K562 (cell line): ENCODE measurements around the gene ORAI1. TPM values are rescaled to one million over a fixed set of nuclear protein-coding genes. Genes with fewer than 3 reads are reported as not detected.

Experiments used
- ATF1 ChIP-seq, 2 experiments: fragments of 450-650 bp in 1 of 2; IDR thresholded peaks; 2 replicates each; pipeline ENCODE4 v1.6.1; 2016; ENCODE audit warnings: missing compliant biosample characterization in 1 of 2, missing genetic modification characterization in 1 of 2
- CBFB ChIP-seq: sonication (generic); formaldehyde crosslinking; IDR thresholded peaks from 2 replicates; pipeline ENCODE4 v1.4.0; 2020; ENCODE audit warnings: mild to moderate bottlenecking, missing genetic modification reagents
- EP300 ChIP-seq: IDR thresholded peaks from 2 replicates; pipeline ENCODE4 v1.6.1; 2012; ENCODE audit warnings: low read length, improper control_type of control experiment
- ILF3 ChIP-seq: fragments of 450-650 bp; IDR thresholded peaks from 2 replicates; pipeline ENCODE4 v1.6.1; 2018; ENCODE audit warnings: antibody characterized with exemption, mild to moderate bottlenecking, moderate library complexity, borderline replicate concordance
- LCOR ChIP-seq: sonication (generic); formaldehyde crosslinking; IDR thresholded peaks from 2 replicates; pipeline ENCODE4 v1.8.0; 2022; ENCODE audit warnings: mild to moderate bottlenecking, missing genetic modification reagents
- MTA2 ChIP-seq: fragments of 450-650 bp; IDR thresholded peaks from 2 replicates; pipeline ENCODE4 v1.6.1; 2016; ENCODE audit warnings: low read depth
- RAD51 ChIP-seq: fragments of 450-650 bp; IDR thresholded peaks from 2 replicates; pipeline ENCODE4 v1.7.1; 2016; ENCODE audit warnings: low read depth, mild to moderate bottlenecking, borderline replicate concordance
- SETDB1 ChIP-seq: IDR thresholded peaks from one replicate; pipeline ENCODE4 v1.6.1; 2012; ENCODE audit warnings: low read length, control low read depth, inconsistent platforms
- TBP ChIP-seq: optimal IDR thresholded peaks from 2 replicates; pipeline ENCODE3; 2011; ENCODE audit warnings: low read depth, low read length, improper control_type of control experiment
- ZKSCAN8 ChIP-seq: fragments of 200-800 bp; sonication (Bioruptor generic); IDR thresholded peaks from 2 replicates; pipeline ENCODE4 v1.6.1; 2016; ENCODE audit warnings: missing genetic modification characterization, missing compliant biosample characterization
- ZNF121 ChIP-seq: sonication (generic); formaldehyde crosslinking; conservative IDR thresholded peaks from 2 replicates; pipeline ENCODE4 v1.8.0; 2022; ENCODE audit warnings: missing genetic modification reagents
- ZNF165 ChIP-seq: fragments of 250-450 bp; sonication (Bioruptor Pico); IDR thresholded peaks from 2 replicates; pipeline ENCODE4 v1.4.0; 2020; ENCODE audit warnings: borderline replicate concordance
- ZNF79 ChIP-seq: fragments of 250-450 bp; sonication (Bioruptor Pico); IDR thresholded peaks from 2 replicates; pipeline ENCODE4 v1.4.0; 2020; ENCODE audit warnings: low read depth, mild to moderate bottlenecking, moderate library complexity
- polyA plus RNA-seq, 8 experiments: library from polyadenylated mRNA; depleted of rRNA in 4 of 8; stranded (reverse) in 5 of 8; unstranded in 3 of 8; fragments of >200 nt; fragmentation: Nextera tagmentation in 2 of 8; fragmentation: Illumina TruSeq in 1 of 8; extraction: Ambion mirVana in 2 of 8; extraction: Trizol in 1 of 8; gene quantifications; 2 replicates each; pipeline versions ENCODE4 v1.2.1 to v1.2.3, GENCODE V29; 2011 to 2014; ENCODE audit warnings: inconsistent platforms in 1 of 8, missing spikeins in 1 of 8
- total RNA-seq, 7 experiments: library from RNA; depleted of rRNA in 6 of 7; stranded (reverse); fragments of >200 nt in 6 of 7; fragmentation: Illumina TruSeq in 2 of 7; extraction: Trizol in 2 of 7; gene quantifications; 2 replicates each; pipeline versions ENCODE4 v1.2.1 to v1.2.3, GENCODE V29; 2011 to 2021; ENCODE audit warnings: low replicate concordance in 1 of 7
- TF ChIP-seq, protein P1 (sequence below), 2 experiments: fragments of 150-350 bp in 1 of 2; IDR thresholded peaks; 2 replicates each; pipeline ENCODE4 v1.6.1; 2012 to 2016; ENCODE audit warnings: low read depth in 2 of 2, low read length in 2 of 2, mild to moderate bottlenecking in 1 of 2, moderate library complexity in 1 of 2
- TF ChIP-seq, protein P2 (sequence below): fragments of 450-650 bp; formaldehyde crosslinking; IDR thresholded peaks from 2 replicates; pipeline ENCODE4 v1.4.0; 2020; ENCODE audit warnings: mild to moderate bottlenecking, moderate library complexity
- TF ChIP-seq, protein P3 (sequence below): fragments of 450-650 bp; IDR thresholded peaks from 2 replicates; pipeline ENCODE4 v1.6.1; 2016; ENCODE audit warnings: low read depth, mild to moderate bottlenecking, moderate library complexity
- TF ChIP-seq, protein P4 (sequence below): fragments of 250-450 bp; sonication (Bioruptor Pico); IDR thresholded peaks from 2 replicates; pipeline ENCODE4 v1.5.0; 2020; ENCODE audit warnings: mild to moderate bottlenecking, borderline replicate concordance
- TF ChIP-seq, protein P5 (sequence below): fragments of 450-650 bp; formaldehyde crosslinking; IDR thresholded peaks from 2 replicates; pipeline ENCODE4 v1.4.0; 2020; ENCODE audit warnings: mild to moderate bottlenecking
- TF ChIP-seq, protein P6 (sequence below): sonication (generic); formaldehyde crosslinking; IDR thresholded peaks from 2 replicates; pipeline ENCODE4 v1.9.0; 2022; ENCODE audit warnings: mild to moderate bottlenecking, missing genetic modification reagents

ORAI1 gene
- total and polyA plus RNA-seq, 9 of the 15 experiments (the other 6 are each of a cell fraction or from before 2014, with no cell fraction given), result 2.6 to 23.8 (median 9.3) TPM

DNA sequence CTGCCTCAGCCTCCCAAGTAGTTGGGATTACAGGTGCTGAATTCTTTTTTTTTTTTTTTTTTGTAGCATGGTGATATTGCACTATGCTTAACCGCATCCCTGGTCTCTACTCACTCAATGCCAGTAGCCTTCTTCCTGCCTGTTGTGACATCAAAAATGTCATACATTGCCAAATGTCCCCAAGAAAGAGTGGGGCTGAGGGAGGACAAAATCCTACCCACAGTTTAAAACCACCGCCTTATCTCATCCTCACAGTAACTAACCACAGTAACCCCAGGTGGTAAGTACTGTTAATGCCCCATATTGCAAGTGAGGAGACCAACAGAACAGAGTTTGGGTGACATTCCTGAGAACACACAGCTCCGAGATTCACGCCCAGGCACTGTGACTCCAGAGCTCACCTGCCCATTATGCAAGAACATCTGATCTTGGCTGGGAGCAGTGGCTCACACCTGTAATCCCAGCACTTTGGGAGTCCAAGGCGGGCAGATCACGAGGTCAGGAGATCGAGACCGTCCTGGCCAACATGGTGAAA lies 23.6 kb downstream of the ORAI1 start (continued):
- TF ChIP-seq, protein P1, sequence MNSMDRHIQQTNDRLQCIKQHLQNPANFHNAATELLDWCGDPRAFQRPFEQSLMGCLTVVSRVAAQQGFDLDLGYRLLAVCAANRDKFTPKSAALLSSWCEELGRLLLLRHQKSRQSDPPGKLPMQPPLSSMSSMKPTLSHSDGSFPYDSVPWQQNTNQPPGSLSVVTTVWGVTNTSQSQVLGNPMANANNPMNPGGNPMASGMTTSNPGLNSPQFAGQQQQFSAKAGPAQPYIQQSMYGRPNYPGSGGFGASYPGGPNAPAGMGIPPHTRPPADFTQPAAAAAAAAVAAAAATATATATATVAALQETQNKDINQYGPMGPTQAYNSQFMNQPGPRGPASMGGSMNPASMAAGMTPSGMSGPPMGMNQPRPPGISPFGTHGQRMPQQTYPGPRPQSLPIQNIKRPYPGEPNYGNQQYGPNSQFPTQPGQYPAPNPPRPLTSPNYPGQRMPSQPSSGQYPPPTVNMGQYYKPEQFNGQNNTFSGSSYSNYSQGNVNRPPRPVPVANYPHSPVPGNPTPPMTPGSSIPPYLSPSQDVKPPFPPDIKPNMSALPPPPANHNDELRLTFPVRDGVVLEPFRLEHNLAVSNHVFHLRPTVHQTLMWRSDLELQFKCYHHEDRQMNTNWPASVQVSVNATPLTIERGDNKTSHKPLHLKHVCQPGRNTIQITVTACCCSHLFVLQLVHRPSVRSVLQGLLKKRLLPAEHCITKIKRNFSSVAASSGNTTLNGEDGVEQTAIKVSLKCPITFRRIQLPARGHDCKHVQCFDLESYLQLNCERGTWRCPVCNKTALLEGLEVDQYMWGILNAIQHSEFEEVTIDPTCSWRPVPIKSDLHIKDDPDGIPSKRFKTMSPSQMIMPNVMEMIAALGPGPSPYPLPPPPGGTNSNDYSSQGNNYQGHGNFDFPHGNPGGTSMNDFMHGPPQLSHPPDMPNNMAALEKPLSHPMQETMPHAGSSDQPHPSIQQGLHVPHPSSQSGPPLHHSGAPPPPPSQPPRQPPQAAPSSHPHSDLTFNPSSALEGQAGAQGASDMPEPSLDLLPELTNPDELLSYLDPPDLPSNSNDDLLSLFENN (IDR thresholded peaks at IDR 0.05; ENCODE audit: low read depth in 2 of 2, low read length in 2 of 2), result peak in 1 of 2 experiments; percentile 89; a peak in 2 of 4 replicates
- TF ChIP-seq LCOR (peak; percentile 81; the same call in 1 of the 2 replicates), ZNF121 (no peak), MTA2 (peak; percentile 91), EP300 (peak; percentile 95), ATF1 (CRISPR knock-in tag; IDR thresholded peaks at IDR 0.05) (no peak), ATF1 (tag; IDR thresholded peaks at IDR 0.05) (peak; percentile 69), SETDB1 (no peak), RAD51 (no peak), TBP (no peak), CBFB (peak; percentile 100), ZNF79 (CRISPR knock-in tag) (no peak), ILF3 (no peak), ZKSCAN8 (CRISPR knock-in tag) (no peak), ZNF165 (CRISPR knock-in tag) (no peak)
- TF ChIP-seq, protein P2, sequence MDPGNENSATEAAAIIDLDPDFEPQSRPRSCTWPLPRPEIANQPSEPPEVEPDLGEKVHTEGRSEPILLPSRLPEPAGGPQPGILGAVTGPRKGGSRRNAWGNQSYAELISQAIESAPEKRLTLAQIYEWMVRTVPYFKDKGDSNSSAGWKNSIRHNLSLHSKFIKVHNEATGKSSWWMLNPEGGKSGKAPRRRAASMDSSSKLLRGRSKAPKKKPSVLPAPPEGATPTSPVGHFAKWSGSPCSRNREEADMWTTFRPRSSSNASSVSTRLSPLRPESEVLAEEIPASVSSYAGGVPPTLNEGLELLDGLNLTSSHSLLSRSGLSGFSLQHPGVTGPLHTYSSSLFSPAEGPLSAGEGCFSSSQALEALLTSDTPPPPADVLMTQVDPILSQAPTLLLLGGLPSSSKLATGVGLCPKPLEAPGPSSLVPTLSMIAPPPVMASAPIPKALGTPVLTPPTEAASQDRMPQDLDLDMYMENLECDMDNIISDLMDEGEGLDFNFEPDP (CRISPR knock-in tag), result no peak
- TF ChIP-seq, protein P3, sequence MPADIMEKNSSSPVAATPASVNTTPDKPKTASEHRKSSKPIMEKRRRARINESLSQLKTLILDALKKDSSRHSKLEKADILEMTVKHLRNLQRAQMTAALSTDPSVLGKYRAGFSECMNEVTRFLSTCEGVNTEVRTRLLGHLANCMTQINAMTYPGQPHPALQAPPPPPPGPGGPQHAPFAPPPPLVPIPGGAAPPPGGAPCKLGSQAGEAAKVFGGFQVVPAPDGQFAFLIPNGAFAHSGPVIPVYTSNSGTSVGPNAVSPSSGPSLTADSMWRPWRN, result peak; percentile 77
- TF ChIP-seq, protein P4, sequence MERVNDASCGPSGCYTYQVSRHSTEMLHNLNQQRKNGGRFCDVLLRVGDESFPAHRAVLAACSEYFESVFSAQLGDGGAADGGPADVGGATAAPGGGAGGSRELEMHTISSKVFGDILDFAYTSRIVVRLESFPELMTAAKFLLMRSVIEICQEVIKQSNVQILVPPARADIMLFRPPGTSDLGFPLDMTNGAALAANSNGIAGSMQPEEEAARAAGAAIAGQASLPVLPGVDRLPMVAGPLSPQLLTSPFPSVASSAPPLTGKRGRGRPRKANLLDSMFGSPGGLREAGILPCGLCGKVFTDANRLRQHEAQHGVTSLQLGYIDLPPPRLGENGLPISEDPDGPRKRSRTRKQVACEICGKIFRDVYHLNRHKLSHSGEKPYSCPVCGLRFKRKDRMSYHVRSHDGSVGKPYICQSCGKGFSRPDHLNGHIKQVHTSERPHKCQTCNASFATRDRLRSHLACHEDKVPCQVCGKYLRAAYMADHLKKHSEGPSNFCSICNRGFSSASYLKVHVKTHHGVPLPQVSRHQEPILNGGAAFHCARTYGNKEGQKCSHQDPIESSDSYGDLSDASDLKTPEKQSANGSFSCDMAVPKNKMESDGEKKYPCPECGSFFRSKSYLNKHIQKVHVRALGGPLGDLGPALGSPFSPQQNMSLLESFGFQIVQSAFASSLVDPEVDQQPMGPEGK (CRISPR knock-in tag), result no peak
- TF ChIP-seq, protein P5, sequence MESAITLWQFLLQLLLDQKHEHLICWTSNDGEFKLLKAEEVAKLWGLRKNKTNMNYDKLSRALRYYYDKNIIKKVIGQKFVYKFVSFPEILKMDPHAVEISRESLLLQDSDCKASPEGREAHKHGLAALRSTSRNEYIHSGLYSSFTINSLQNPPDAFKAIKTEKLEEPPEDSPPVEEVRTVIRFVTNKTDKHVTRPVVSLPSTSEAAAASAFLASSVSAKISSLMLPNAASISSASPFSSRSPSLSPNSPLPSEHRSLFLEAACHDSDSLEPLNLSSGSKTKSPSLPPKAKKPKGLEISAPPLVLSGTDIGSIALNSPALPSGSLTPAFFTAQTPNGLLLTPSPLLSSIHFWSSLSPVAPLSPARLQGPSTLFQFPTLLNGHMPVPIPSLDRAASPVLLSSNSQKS (CRISPR knock-in tag), result no peak
- TF ChIP-seq, protein P6, sequence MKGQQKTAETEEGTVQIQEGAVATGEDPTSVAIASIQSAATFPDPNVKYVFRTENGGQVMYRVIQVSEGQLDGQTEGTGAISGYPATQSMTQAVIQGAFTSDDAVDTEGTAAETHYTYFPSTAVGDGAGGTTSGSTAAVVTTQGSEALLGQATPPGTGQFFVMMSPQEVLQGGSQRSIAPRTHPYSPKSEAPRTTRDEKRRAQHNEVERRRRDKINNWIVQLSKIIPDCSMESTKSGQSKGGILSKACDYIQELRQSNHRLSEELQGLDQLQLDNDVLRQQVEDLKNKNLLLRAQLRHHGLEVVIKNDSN, result 0 out of 2 replicates have a peak, but pooled peaks have one; percentile 39
